ENCODE measurements around the gene ITGAE.

The ITGAE gene

GRCh38 chr17:3814361-3814760 is 13.4 kb upstream of the ITGAE start:
- no peaks in the 10 kb centered on the region for H3K9me3 ChIP-seq (ENCODE audit: control insufficient read depth, low read length)
- no peak overlapping the region for H3K4me3 ChIP-seq (ENCODE audit: low read length)
- no peaks in the 10 kb centered on the region for H3K27me3 ChIP-seq (replicated peaks; ENCODE audit: control insufficient read depth, insufficient read depth, low read length)
- peaks cover 88% of the 10 kb centered on the region for H3K36me3 ChIP-seq (ENCODE audit: control insufficient read depth, insufficient read depth, low read length, severe bottlenecking)
- H3K9ac ChIP-seq (ENCODE audit: low read length): no peak overlapping the region
- no peak for DNase-seq (ENCODE audit: low read depth)
- H3K4me1 ChIP-seq (ENCODE audit: control insufficient read depth, insufficient read depth, low read length): no peaks in the 10 kb centered on the region

- no peaks in the 10 kb centered on the region for H3K9me3 ChIP-seq (ENCODE audit: control insufficient read depth, low read length)
- no peak overlapping the region for H3K4me3 ChIP-seq (ENCODE audit: low read length)
- no peak for DNase-seq (ENCODE audit: low read depth)
- H3K9ac ChIP-seq (ENCODE audit: low read length): no peak overlapping the region
- H3K27me3 ChIP-seq (replicated peaks; ENCODE audit: control insufficient read depth, insufficient read depth, low read length): no peaks in the 10 kb centered on the region
- H3K4me1 ChIP-seq (ENCODE audit: control insufficient read depth, insufficient read depth, low read length): no peaks in the 10 kb centered on the region
- H3K36me3 ChIP-seq (ENCODE audit: control insufficient read depth, insufficient read depth, low read length, severe bottlenecking): peaks cover 86% of the 10 kb centered on the region
These were observed 12.2 kb upstream of the ITGAE start for GRCh38 chr17:3813171-3813570.

GRCh38 chr17:3812771-3813170 is 11.8 kb upstream of the ITGAE start:
- no peak overlapping the region for H3K4me3 ChIP-seq (ENCODE audit: low read length)
- no peaks in the 10 kb centered on the region for H3K27me3 ChIP-seq (replicated peaks; ENCODE audit: control insufficient read depth, insufficient read depth, low read length)
- H3K9me3 ChIP-seq (ENCODE audit: control insufficient read depth, low read length): no peaks in the 10 kb centered on the region
- peaks cover 82% of the 10 kb centered on the region for H3K36me3 ChIP-seq (ENCODE audit: control insufficient read depth, insufficient read depth, low read length, severe bottlenecking)
- H3K4me1 ChIP-seq (ENCODE audit: control insufficient read depth, insufficient read depth, low read length): no peaks in the 10 kb centered on the region
- no peak for DNase-seq (ENCODE audit: low read depth)
- no peak overlapping the region for H3K9ac ChIP-seq (ENCODE audit: low read length)

GRCh38 chr17:3812284-3812683 is 11.3 kb upstream of the ITGAE start:
- H3K4me1 ChIP-seq (ENCODE audit: control insufficient read depth, insufficient read depth, low read length): no peaks in the 10 kb centered on the region
- H3K4me3 ChIP-seq (ENCODE audit: low read length): no peak overlapping the region
- no peak overlapping the region for H3K9ac ChIP-seq (ENCODE audit: low read length)
- DNase-seq (ENCODE audit: low read depth): no peak
- H3K36me3 ChIP-seq (ENCODE audit: control insufficient read depth, insufficient read depth, low read length, severe bottlenecking): peaks cover 83% of the 10 kb centered on the region
- H3K9me3 ChIP-seq (ENCODE audit: control insufficient read depth, low read length): no peaks in the 10 kb centered on the region
- H3K27me3 ChIP-seq (replicated peaks; ENCODE audit: control insufficient read depth, insufficient read depth, low read length): no peaks in the 10 kb centered on the region

GRCh38 chr17:3810019-3810418 is 9.0 kb upstream of the ITGAE start:
- no peaks in the 10 kb centered on the region for H3K4me1 ChIP-seq (ENCODE audit: control insufficient read depth, insufficient read depth, low read length)
- no peak overlapping the region for H3K4me3 ChIP-seq (ENCODE audit: low read length)
- no peak overlapping the region for H3K9ac ChIP-seq (ENCODE audit: low read length)
- no peak for DNase-seq (ENCODE audit: low read depth)
- H3K36me3 ChIP-seq (ENCODE audit: control insufficient read depth, insufficient read depth, low read length, severe bottlenecking): peaks cover 68% of the 10 kb centered on the region
- no peaks in the 10 kb centered on the region for H3K27me3 ChIP-seq (replicated peaks; ENCODE audit: control insufficient read depth, insufficient read depth, low read length)
- no peaks in the 10 kb centered on the region for H3K9me3 ChIP-seq (ENCODE audit: control insufficient read depth, low read length)

- no peak for DNase-seq (ENCODE audit: low read depth)
- H3K4me1 ChIP-seq (ENCODE audit: control insufficient read depth, insufficient read depth, low read length): no peaks in the 10 kb centered on the region
- H3K9ac ChIP-seq (ENCODE audit: low read length): no peak overlapping the region
- H3K9me3 ChIP-seq (ENCODE audit: control insufficient read depth, low read length): no peaks in the 10 kb centered on the region
- H3K27me3 ChIP-seq (replicated peaks; ENCODE audit: control insufficient read depth, insufficient read depth, low read length): no peaks in the 10 kb centered on the region
- no peak overlapping the region for H3K4me3 ChIP-seq (ENCODE audit: low read length)
- H3K36me3 ChIP-seq (ENCODE audit: control insufficient read depth, insufficient read depth, low read length, severe bottlenecking): peaks cover 59% of the 10 kb centered on the region
These were observed 8.1 kb upstream of the ITGAE start for GRCh38 chr17:3809135-3809534.

GRCh38 chr17:3808701-3809100 is 7.7 kb upstream of the ITGAE start:
- Histone ChIP-seq H3K36me3 (ENCODE audit: control insufficient read depth, insufficient read depth, low read length, severe bottlenecking) (peaks cover 55% of the 10 kb centered on the region), H3K27me3 (replicated peaks; ENCODE audit: control insufficient read depth, insufficient read depth, low read length) (no peaks in the 10 kb centered on the region)

GRCh38 chr17:3805581-3805980 is 4.6 kb upstream of the ITGAE start:
- Histone ChIP-seq H3K4me3 (ENCODE audit: low read length) (no peak overlapping the region), H3K27me3 (replicated peaks; ENCODE audit: control insufficient read depth, insufficient read depth, low read length) (no peaks in the 10 kb centered on the region), H3K36me3 (ENCODE audit: control insufficient read depth, insufficient read depth, low read length, severe bottlenecking) (peaks cover 30% of the 10 kb centered on the region), H3K9me3 (ENCODE audit: control insufficient read depth, low read length) (no peaks in the 10 kb centered on the region), H3K4me1 (ENCODE audit: control insufficient read depth, insufficient read depth, low read length) (peaks cover 15% of the 10 kb centered on the region), H3K9ac (ENCODE audit: low read length) (no peak overlapping the region)
- no peak for DNase-seq (ENCODE audit: low read depth)

More at GRCh38 chr17:3808701-3809100, 7.7 kb upstream of the ITGAE start:
- Histone ChIP-seq H3K4me1 (ENCODE audit: control insufficient read depth, insufficient read depth, low read length) (no peaks in the 10 kb centered on the region), H3K9me3 (ENCODE audit: control insufficient read depth, low read length) (no peaks in the 10 kb centered on the region), H3K4me3 (ENCODE audit: low read length) (no peak overlapping the region), H3K9ac (ENCODE audit: low read length) (no peak overlapping the region)
- DNase-seq (ENCODE audit: low read depth): no peak

- H3K9me3 ChIP-seq (ENCODE audit: control insufficient read depth, low read length): no peaks in the 10 kb centered on the region
- peaks cover 15% of the 10 kb centered on the region for H3K4me1 ChIP-seq (ENCODE audit: control insufficient read depth, insufficient read depth, low read length)
- peaks cover 20% of the 10 kb centered on the region for H3K36me3 ChIP-seq (ENCODE audit: control insufficient read depth, insufficient read depth, low read length, severe bottlenecking)
- H3K4me3 ChIP-seq (ENCODE audit: low read length): no peak overlapping the region
- DNase-seq (ENCODE audit: low read depth): no peak
- H3K27me3 ChIP-seq (replicated peaks; ENCODE audit: control insufficient read depth, insufficient read depth, low read length): no peaks in the 10 kb centered on the region
- H3K9ac ChIP-seq (ENCODE audit: low read length): no peak overlapping the region
These were observed 3.5 kb upstream of the ITGAE start for GRCh38 chr17:3804503-3804931.

- Histone ChIP-seq H3K9me3 (ENCODE audit: control insufficient read depth, low read length) (no peaks in the 10 kb centered on the region), H3K9ac (ENCODE audit: low read length) (peak overlapping the region; percentile 26), H3K4me1 (ENCODE audit: control insufficient read depth, insufficient read depth, low read length) (peaks cover 24% of the 10 kb centered on the region), H3K27me3 (replicated peaks; ENCODE audit: control insufficient read depth, insufficient read depth, low read length) (no peaks in the 10 kb centered on the region), H3K4me3 (ENCODE audit: low read length) (peak overlapping the region; percentile 23), H3K36me3 (ENCODE audit: control insufficient read depth, insufficient read depth, low read length, severe bottlenecking) (peaks cover 11% of the 10 kb centered on the region)
- DNase-seq (ENCODE audit: low read depth): no peak
These were observed 2.3 kb upstream of the ITGAE start for GRCh38 chr17:3803308-3803640.

- DNase-seq (ENCODE audit: low read depth): peak; percentile 84
- Histone ChIP-seq H3K4me1 (ENCODE audit: control insufficient read depth, insufficient read depth, low read length) (peaks cover 24% of the 10 kb centered on the region), H3K9me3 (ENCODE audit: control insufficient read depth, low read length) (no peaks in the 10 kb centered on the region), H3K36me3 (ENCODE audit: control insufficient read depth, insufficient read depth, low read length, severe bottlenecking) (peaks cover 10% of the 10 kb centered on the region), H3K4me3 (ENCODE audit: low read length) (peak overlapping the region; percentile 23), H3K9ac (ENCODE audit: low read length) (no peak overlapping the region), H3K27me3 (replicated peaks; ENCODE audit: control insufficient read depth, insufficient read depth, low read length) (no peaks in the 10 kb centered on the region)
These were observed 1.7 kb upstream of the ITGAE start for GRCh38 chr17:3802461-3803307.

- no peak overlapping the region for H3K4me3 ChIP-seq (ENCODE audit: low read length)
- H3K27me3 ChIP-seq (replicated peaks; ENCODE audit: control insufficient read depth, insufficient read depth, low read length): no peaks in the 10 kb centered on the region
- H3K9me3 ChIP-seq (ENCODE audit: control insufficient read depth, low read length): no peaks in the 10 kb centered on the region
- H3K36me3 ChIP-seq (ENCODE audit: control insufficient read depth, insufficient read depth, low read length, severe bottlenecking): peaks cover 2% of the 10 kb centered on the region
- peaks cover 24% of the 10 kb centered on the region for H3K4me1 ChIP-seq (ENCODE audit: control insufficient read depth, insufficient read depth, low read length)
- no peak for DNase-seq (ENCODE audit: low read depth)
- no peak overlapping the region for H3K9ac ChIP-seq (ENCODE audit: low read length)
These were observed 804 bp upstream of the ITGAE start for GRCh38 chr17:3801792-3802191.

All from adipocyte (in vitro differentiated cells).